Limb (tissue), 2 donors: ENCODE data around the gene OR1D5.

Experiments used
- DNase-seq, 2 donors: peaks; one replicate each; pipeline ENCODE4 v3.0.0-alpha.2; 2016; ENCODE audit errors: extremely low spot score in 2 of 2

OR1D5 gene

DNA sequence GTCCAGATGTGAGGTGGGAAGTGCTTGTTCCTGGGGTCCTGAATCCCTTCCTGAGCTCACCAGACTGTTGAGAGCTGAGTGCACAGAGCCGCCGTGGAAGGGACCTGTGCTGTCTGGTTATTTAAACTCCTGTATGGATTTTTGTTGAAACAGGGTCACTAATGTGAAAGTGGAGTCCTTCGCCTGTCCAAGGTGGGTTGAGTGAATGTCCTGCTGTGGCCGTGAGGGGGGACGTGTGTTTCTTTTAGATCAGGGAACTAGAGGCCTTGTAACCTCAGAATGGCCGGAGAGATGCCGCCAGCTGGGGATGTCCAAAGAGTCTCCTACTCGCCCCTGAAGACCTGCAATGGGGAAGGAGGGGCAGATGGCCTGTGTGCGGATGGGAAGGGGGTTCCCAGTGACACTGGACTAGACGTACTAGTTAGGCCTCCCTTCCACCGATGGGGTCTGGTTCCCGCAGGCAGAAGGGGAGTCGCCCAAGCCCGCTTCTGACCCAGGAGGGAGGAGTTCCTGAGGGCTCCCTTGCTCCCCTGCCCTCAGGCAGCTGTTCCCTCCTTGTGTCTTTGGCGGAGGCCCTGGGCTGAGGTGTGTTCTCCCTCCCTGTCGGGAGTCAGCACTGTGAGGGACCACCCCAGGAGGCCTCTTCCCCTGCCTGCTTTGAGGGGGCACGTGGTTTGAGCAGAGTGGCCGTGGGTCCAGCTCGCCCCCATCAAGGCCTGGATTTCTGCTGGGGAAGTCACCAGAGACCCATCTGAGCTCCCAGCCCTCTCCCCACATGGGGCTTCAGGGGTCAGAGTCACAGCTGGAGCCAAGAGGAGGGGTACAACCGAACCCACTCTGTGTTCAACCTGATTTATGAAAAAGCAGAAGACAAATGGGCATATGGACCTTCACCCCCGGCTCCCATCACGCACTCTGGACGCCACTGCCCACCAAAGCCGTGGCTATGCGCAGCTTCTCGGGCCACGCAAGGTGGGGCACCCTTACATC, 30.9 kb downstream of the OR1D5 start:
- no peak for DNase-seq

DNA sequence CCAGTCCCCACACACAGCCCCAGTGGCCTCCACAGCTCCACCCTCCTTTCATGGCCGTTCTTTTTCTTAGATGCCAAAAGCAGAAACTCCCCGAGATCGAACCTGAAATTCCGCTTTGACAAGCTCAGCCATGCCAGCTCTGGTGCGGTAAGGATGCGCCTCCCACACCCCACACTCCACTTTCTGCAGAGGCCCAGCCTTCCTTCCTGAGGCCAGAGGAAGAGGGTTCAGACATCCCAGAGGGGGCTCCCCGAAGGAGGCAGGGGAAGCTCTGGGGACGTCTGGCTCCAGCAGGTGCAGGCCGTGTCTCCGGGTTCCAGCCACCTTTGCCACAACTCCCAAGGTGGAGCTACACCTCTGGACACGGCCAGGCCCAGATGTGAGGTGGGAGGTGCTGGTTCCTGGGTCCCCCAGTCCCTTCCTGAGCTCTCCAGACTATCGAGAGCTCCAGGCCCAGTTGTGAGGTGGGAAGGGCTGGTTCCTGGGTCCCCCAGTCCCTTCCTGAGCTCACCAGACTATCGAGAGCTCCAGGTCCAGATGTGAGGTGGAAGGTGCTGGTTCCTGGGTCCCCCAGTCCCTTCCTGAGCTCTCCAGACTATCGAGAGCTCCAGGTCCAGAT, 32.4 kb downstream of the OR1D5 start:
- peak in 1 of 2 donors; percentile 22 for DNase-seq

DNA sequence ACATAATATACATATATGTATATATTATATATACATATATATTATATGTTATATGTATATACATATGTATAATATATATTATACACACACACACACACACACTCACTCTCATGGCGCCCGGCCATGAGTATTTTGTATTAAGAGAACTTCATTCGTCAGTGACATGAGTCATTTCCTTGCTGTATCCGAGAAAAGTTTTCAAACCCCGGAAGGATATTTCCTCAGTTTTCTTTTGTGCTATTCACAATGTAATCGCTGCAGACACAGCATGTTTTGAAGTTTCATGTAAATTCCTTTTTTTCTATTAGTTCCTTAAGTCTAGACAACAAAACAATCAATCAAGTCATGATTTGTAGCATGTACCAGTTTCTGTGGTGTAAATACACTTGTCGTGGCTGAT, 33.3 kb downstream of the OR1D5 start:
- DNase-seq = no peak

DNA sequence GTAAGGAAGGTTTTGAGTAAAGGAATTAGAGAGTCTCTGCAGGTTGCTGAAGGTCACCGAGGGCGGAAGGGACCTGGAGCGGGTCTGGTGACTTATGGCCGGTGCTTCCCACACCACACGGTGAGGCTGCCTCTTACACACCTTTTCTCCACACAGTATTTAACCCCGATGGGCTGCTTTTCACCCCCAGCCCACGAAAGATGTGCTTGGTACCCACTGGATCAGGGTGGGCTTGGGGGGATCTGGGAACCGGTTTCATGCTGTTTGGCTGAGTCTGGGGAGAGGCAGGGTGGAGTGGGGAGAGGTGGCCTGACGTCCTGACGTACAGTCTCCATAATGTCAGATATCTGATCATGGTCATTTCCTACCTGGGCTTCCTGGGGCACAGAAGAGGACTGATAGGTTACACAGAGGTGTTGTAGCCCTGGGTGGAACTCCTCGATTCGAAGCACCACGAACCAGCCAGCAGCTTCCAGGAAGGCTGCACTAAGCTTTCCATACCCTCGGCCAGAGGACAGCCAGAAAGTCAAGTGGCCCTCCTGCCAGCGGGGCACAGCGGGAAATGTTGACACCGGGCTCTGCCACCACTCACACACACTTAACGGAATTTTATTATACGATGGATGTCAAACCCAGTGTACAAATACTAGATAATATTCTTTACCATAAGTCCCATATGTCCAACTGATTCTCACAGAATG, 34.0 kb downstream of the OR1D5 start:
- DNase-seq = no peak

DNA sequence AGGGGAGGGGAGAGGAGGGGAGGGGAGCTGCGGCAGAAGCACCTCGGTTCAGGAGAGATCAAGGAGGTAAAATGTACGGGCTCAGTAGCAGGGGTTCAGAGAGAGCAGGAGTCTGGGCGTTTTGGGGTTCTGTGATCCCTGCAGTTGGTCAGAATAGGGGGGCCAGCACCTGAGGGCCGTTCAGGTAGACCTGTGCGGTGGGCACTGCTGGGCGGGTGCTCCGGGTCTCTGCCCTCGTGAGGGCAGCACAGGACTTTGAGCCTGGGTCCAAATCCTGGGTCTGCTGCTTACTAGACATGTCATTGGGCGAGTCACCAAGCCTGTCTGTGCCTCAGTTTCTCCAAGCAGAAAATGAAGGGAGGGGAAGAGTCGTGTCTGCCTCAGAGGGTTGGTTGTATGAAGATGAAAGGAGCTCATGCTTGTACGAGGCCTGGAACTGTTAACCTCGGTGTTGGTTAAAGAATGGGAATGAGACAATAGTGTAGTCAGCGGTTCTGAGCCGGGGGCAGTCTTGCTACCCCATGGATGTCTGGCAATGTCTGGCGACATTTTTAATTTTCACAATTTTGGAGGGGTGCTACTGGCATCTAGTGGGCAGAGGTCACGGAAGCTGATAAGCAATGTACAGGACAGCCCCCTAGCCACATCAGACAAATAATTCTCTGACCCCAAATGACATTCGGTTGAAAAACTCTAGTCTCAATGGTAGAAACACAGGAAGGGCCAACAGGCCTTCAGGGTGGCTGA, 35.4 kb downstream of the OR1D5 start:
- DNase-seq = no peak

DNA sequence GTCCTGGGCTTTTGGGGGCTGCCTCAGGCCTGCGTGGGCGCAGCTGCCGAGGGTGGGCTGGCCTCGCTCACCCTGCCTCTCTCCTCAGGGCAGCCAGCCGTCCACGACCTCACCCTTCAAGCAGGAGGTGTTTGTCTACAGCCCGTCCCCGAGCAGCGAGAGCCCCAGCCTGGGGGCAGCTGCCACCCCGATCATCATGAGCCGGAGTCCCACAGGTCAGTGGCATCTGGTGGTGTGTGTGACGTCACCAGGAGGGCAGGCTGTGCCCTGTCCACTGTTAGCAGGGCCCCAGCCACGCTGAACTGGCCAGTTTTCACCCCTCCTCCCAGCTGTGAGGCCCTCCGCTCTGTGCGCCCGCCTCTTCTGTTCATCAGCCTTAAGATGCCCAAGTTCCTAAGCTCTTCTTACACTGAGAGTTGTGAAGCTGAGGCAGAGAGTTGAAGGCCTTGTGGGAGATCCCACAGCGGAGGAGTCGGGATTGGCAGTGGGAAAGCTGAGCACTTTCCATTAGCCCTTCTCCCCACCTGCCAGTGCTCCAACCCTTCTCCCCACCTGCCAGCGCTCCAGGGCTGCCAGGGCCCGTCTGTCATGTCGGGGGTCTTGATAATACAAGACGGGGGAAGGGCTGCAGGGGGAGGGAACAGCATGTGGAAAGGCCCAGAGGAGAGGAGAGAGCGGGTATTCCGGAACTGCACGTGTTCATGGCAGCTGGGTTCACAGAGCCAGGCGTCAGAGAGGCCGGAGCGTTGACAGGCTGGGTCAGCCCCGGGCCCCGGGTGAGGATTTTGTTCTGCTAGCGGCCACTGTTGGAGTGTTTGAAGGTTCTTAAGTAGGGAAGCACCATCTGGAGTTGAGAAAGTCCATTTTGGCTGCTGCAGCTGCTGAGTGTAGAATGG, 36.3 kb downstream of the OR1D5 start:
- DNase-seq = peak; percentile 18 to 37

DNA sequence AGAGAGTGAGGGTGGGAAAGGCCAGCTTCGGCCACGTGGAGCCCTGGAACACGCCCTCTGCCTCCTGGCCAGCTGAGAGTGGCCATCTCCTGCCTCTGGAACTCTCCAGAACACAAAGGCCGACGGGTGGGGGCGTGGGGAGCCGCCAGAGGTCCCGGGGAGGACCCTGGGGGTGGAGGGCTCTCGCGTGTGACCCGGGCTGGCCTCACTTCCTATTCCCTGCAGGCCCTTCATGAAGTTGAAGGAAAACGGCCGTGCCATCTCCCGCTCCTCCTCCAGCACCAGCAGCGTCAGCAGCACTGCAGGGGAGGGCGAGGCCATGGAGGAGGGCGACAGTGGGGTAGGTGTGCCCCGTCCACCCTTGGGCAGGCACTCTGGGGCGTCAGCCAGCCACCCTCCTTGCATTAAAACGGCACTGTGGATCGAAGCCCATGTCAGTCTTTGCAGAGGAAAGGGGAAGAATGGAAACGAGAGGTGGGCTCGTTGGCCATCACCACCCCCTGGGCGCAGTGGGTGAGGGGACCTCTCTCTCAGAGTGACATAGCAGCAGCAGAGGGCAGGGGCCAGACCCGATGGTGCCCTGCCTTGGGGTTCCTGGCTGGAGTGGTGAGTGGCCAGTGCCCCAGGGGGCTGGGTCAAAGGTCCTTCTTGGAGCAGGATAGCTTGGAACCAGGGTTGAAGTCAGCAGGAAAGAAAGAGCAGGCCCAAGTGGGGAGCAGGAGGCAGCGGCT, 37.1 kb downstream of the OR1D5 start:
- peak in 1 of 2 donors; percentile 21 for DNase-seq

DNA sequence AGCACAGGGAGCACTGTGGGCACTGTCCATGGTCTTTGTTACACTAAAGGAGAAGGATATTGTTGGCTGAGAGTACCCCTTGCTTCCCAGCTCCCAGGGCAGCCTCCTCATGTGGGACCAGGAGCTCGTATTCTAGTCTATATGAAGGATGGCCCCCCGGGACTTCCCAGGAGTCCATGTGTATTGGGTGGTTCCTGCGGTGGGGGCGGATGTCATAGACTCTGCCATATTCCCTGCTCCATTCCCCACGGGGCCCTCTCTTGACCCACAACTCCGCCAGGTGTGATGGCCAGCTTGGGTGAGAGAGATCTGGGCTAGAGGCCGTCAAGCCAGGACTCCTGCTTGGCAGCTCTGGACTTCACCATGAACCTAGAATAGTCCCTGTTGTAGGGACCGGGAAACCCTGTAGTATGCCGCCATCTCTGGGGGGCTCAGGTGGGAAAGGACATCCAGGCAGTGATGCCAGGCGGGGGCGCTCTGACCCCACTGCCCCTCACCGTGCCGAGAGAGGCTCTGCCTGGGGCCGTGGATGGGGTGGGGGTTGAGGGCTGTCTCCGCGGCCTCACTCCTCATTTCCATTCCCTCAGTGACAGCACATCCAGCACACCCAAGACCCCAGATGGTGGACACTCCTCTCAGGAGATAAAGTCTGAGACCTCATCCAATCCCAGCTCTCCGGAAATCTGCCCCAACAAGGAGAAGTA, 37.8 kb downstream of the OR1D5 start:
- DNase-seq = peak in 1 of 2 donors; percentile 25

DNA sequence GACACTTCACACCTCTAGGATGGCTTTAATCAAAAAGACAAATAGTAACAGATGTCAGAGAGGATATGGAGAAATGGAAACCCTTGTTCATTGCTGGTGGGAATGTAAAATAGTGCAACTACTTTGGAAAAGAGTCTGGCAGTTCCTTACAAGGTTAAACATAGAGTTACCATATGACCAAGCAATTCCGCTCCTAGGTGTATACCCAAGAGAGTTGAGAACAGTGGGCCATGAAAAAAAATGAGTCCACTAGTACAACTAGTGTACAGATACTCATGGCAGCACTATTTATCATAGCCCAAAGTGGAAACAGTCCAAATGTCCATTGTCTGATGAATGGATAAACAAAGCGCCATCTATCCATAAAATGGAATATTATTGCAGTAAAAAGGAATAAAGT, 39.1 kb downstream of the OR1D5 start:
- no peak for DNase-seq

DNA sequence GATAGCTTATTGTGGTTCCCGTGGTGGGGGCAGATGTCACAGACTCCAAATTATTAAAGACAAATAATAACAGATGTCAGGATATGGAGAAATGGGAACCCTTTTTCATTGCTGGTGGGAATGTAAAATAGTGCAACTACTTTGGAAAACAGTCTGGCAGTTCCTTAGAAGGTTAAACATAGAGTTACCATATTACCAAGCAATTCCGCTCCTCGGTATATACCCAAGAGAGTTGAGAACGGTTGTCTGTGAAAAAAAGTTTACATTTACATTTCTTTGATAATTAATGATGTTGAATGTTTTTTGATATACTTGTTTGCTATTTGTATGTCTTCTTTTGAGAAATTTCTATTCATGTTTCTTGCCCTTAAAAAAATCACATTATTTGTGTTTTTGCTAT, 41.2 kb downstream of the OR1D5 start:
- DNase-seq = no peak

DNA sequence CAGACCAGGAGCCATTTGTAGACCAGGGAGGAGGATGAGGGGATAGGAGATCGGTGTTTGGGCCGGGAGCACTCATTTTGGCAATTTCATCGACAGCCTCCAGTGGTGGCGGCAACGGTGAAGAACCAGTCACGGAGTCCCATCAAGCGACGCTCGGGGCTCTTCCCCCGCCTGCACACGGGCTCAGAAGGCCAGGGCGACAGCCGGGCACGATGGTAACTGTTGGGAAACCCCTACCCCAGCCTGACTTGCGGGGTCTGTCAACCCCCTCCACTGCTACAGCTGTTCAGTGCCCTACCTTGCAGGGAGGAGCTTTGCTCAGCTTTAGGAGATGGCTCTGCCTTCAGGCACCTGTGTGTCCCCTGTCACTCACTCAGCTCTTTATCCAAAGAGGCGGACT, 43.0 kb downstream of the OR1D5 start:
- no peak for DNase-seq

DNA sequence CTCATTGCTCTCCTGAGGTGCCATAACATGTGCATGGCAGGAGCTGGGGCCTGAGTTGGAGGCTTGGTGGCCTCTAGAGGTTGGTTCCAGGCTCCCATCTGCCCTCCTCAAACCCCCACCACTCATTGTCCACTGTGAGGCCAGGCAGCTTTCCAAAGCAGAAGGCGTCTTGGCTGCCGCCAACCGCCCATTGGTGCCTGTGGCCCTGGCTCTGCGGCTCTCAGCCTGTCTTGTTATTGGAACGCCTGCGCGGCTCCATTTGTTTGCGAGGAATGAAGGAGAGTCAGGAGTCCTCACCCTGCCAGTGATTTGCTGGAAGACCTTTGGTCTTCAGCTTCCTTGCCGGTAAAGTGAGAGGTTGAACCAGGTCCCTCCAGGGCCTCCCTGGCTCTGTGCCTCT, 43.6 kb downstream of the OR1D5 start:
- no peak for DNase-seq

DNA sequence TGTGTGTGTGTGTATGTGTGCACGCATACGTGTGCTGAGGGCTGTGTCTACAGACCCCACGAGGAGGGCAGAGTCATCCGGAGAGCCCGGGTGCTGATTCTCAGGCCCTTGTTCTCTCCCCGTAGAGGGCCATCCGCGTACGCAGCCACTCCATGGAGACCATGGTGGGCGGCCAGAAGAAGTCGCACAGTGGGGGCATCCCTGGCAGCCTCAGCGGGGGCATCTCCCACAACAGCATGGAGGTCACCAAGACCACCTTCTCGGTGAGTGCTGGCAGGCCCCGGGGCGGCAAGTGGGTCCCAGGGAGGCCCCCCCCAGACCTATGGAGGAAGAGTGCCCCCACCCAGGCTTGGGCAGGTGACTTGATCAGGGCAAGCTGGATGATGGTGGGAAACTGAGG, 45.5 kb downstream of the OR1D5 start:
- DNase-seq = no peak

DNA sequence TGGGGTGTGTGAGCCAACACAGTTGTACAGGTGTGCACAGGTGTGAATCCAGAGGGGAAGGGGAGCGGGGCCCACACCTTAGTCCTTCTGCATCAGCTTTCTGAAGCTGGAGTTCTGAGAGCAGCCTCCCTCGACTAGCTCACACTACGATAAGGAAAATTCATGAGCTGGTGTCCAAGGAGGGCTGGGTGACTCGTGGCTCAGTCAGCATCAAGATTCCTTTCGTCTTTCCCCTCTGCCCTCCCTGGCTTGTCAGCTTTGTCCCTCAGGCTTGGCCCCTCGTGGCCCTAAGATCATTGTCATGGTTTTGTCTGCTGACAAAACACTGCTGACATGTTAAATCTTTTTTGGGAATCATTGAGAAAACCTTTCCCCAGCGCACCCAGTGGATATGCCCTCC, 47.5 kb downstream of the OR1D5 start:
- DNase-seq = no peak

DNA sequence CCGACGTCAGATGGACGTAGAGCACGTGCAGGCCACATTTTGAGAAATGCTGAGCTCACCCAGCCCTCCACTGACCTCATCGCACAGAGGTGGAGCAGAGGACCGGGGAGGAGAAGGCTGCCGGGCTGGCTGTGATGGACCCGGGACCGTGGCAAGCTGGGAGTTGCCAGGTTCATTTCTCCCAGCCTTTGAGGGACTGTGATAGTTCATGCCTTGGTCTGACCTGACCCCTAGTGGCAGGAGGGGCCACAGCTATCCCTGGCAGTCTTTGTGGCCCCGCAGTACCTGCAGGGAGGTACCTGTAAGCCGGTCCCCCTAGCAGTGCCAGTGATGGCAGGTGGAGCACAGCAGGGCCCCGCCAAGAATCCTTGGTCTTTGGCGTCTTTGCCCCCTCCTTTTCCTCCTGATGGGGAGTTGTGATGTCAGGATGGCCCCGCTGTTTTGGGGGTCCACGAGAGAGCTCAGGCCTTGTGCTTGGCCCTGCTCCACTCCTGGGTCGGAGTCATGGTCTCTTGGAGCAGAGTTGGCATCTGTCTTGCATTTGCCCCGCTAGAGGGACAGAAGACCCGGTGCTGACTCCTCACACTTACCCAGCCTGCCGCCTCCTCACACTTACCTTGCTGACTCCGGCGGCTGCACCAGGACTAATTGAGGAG, 50.4 kb downstream of the OR1D5 start:
- DNase-seq = peak; percentile 51 to 77
